Amniotic stem cell (primary cell): ENCODE results near the gene SORL1.

ENCODE experiments used
- DNase-seq: peaks from one replicate; lab custom pipeline; 2025; lab: John Stamatoyannopoulos, UW

The SORL1 gene

DNA sequence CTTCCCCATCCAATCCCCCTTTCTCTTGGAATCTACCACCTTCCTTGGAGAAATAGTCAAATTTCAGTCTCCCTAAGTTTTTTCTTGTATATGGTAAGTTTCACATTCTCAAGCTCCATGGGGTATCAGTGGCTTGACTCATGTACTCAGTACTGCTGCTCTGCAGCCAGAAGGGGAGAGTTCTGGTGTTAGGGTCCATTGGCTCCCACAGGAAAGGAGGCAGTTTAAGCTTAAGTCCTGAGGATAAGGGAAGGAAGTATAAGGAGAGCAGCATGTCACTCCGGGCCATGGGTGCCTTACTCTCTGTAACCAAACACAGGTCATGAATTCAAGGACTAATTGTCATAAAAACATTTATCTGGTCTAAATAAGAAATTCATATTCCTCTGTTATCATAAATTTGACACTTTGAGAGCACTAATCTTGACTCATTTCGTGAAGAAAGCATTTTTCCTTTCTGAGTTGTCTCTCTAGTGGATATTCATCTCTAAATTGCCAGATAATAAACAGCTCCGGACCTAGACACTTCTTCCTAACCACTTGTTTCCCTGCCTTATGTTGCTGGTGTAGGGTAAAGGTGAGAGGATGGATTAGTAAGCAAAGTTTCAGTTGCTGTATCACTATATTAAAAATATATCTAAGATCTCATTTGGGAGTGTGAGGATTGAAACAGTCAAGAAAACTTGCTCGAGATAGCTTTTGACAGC is 20.1 kb upstream of the SORL1 start:
- DNase-seq: no peak

DNA sequence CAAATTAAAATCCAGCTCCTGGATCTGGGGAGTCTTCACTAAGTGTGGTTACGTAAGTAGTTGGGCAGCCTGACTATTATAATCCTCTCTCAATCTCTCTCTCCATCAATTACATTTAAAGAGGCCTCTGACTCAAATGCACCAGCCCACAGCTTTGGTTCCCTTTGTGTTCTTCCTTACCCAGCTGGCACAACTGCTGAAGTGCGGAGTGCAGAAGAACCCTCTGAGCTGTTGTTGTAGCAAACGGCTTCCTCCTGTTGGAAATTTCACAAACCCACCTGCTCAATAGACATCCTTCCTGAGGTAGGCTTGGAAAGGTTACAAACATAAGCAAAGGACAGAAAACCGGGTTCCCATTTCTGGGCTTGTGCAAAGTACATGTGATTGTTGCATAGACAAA is 17.0 kb upstream of the SORL1 start:
- DNase-seq: no peak

DNA sequence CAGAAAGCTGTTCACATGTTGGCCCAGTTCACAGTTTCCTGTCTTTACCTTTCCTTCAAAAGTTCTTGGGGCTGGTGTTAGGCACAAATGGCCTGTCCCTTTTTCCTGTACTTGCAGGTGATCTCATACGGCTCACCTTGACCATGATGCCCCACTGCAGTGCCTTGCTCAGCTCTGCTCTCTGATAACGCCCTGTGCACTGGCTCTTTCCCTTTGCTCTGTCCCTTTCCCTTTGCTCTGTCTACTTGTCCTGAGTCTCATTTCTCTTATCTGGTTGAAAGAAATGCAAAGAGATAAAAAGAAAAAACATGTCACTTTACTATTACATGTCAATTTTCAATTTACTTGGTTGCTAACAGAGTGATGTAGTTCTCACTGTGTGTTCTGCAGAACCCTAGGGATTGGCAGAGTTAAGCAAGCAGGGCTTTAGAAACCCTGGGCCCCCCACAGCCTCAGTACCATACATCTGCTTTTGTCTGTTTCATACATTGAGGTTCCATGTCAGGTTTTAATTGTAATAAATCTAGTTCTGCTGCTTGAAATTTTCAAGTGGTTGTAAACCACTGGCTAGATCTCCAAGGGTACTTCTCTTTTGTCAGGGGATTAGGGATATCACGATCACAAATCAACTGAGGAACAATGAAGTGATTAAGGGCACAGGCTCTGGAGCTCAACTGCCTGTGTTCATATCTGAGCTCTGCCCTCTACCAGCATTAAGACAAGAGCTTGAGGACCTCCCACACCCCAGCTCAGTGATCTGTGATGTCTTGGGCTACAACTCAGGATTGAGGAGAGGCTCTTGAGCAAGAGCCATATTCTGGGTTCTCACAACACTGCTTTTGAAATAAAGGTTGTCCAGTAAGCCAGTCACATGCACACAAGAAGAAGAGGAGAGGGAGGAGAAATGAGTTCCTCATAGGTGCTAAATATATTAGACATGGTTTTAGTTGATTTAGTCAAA is 16.3 kb upstream of the SORL1 start:
- DNase-seq: no peak

DNA sequence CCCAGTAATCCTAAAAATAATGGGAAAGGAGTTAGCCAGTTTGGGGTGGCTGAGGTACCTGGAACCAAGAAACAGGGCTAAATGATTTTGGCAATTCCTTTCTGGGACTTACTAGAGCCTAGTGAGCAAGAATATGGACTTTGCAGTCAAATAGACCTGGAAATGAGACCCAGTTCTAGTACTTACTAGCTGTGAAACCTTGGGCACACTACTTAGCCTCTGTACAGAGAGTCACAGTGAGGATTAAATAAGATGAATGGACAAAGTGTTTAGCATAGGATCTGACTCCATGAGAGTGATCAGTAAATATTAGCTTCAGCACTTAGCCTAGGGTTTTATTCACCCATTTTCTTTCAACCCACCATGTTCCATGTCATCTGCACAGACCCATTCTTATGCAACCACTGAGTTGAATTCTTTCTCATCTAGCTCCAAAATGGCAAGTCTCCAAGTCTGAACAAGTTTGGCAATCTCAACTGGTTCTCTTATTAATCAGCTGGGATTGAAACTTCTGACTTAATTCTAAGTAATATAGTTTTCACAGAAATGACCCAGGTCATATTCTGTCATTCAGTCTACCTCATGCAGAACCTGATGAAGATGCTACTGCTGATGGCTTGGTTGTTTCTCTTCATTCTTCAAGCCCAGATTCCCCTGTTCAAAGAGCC is 15.0 kb upstream of the SORL1 start:
- no peak for DNase-seq

DNA sequence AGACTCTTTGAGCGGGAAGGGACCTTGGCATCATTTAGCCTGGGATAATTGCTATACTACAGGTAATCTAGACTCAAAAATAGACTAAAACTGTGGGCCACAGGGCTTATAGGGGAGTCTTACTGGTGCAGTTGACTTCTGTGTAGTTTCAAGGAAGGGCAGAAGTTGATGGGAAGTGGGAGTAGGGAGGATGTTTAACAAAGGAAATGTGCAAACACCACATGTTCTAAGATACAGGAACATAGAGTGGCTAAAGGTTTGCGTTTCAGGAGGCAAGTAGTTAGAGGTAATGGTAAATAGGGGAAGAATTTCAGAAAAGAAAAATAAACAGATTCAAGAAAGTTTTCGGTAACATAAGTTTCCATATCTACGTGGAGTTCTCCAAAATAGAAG is 14.4 kb upstream of the SORL1 start:
- no peak for DNase-seq

DNA sequence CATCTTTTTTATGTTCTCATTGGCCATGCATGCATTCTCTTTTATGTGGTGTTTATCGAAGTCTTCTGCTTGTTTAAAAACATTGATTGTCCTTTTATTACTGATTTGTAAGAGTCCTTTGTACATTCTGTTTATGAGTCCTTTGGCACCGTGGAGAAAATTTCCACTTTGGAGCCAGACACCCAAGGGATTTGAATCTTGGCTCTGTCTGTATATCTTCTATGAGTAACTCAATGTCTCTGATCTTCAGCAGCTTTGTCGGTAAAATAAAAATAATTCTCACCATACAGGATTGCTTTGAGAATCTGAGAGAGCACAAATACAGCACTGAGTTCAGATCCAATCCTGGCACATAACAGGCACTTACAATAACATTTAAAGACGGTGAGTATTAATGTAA is 12.8 kb upstream of the SORL1 start:
- DNase-seq: no peak

DNA sequence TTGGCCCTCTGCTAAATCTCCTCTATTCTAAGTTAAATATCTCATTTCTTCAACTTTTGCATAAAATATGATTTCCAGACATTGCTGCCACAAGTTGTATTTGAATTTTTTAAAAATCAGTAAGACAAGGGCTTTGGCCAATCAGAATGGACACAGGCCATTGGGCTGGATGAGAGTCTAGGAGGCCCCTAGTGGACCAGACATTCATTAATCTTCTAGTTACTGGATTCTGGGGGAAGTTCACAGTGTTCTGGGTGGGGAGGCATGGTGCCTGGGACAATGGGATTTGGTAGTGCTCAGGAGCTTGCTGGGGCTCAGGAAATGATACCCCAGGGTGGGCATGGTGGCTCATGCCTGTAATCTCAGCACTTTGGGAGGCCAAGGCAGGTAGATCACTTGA is 12.4 kb upstream of the SORL1 start:
- no peak for DNase-seq

DNA sequence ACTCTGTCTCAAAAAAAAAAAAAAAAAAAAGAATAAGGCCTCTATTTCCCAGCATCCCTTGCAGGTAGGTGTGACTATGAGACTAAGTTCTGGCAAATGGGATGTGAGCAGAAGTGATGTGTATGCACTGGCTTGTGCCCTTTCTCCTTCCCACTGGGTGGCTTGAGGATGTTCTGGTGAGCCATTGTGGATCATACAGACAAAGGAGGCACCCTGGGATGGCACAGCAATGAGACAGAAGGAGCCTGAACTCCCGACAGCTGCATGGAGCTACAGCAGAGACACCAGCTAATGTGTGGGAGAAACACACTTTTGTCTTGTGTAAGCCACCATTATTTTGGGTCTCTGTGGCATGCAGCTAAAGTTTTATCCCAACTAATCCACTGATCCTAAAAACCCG is 10.6 kb upstream of the SORL1 start:
- DNase-seq: no peak

DNA sequence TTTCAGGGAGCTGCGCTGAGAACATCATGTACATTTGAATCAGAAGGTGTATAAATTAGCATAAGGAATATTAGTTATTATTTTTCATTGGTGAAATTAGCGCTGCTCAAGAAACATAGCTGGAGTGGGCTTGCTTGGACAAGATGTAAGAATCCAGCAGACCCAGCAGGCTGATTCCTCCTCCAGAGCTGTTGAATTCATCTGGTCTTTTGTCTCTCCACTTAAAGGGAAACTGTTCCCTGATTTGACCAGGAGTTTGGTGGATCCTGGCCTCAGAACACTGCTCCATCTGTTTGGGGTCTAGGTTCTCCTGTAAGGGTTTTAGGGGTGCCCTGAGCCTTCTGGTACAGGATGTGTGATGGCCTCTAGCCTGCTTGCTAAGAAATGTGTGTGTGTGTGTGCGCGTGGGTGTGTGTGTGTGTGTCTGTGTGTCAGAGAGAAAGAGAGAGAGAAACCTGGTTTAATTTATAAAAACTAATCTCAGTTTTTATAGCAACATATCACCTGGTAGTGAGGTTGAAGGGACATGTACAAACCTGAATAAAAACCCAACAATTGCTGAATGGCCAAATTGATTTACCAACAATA is 8.3 kb upstream of the SORL1 start:
- no peak for DNase-seq

DNA sequence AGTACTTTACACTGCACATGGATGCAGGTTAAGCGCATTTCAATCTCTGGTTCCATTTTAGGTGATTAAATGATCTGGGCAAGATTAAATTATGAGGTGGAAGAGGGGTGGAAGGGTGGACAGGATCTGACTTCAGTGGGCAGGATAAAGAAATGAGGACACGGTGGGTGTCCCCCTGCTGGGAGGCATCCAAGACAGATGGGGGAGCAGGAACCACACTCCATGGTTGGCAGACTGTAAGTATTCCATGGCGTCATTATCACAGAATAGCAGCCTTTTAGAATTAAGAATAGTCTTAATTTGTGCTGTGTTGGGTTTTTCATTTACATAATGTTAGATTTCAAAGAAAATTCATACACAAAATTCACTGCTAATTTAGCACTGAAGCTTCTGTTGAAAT is 7.6 kb upstream of the SORL1 start:
- no peak for DNase-seq

DNA sequence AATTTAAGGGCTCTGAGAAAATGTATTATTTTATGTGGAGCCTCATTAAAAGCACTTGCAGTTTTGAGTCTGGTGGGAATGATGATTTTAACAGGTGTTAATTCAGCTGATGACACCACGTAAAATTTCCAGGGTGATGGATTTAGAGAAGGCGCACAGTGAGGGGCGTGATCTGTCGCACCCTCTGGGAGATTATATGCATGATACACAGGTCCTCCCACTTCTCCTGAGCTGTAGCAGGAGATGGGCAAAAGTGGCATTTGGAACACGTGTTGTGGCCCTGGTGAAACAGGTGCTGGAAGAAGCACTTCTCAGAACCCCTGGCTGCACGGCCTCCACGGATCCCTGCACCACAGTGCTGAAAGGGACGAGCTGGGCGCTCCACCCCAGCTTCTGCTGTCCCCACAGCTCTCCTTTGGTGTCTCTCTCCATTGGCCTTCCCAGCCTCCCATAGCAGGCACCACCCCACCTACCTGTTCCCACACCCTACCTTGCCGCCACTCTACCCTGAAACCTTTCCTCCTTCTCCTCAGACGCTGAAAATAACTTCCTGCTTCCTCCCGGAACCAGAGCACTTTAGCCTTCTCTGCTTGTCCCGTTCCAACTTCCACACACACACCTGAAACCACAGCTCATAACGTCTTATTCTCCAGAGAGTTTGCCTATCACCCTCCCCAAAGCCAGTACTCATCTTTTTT is 6.9 kb upstream of the SORL1 start:
- DNase-seq: no peak

DNA sequence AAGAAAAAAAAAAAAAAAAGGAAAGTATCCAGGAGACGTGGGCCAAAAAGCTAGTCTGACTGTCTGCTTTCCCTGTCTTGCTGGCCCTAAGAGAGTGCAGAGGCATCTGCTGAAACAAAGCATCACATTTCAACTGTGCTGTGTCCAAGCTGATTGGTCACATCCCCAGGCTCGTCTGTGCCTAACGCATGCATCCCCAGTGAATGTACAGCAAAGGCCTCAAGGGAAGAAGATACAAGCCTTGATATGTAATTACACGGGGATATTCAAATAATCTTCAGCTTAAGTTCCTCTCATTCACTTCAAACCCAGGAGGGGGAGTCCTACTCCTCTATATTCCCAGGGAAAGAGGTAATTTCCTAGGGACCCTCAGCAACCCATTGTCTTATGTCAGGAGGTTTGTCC is 5.4 kb upstream of the SORL1 start:
- no peak for DNase-seq

DNA sequence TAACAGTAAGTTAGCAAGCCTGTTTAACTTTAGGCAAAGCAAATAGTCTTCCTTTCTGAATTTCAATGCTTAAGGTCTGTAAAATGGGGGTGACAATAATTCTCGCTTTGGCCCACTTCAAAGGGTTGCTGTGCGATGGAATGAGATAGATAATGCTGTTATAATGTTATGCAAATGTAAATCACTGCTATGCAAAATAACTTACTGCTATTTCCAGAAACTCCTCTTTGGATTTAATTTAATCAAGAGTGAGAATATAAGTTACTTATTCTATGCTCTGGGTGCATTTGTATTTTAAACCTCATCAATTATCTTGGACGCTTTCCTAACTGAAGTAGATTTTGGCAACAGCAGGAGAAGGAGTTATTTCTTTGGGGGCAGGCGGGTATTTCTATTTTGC is 4.1 kb upstream of the SORL1 start:
- DNase-seq: no peak

DNA sequence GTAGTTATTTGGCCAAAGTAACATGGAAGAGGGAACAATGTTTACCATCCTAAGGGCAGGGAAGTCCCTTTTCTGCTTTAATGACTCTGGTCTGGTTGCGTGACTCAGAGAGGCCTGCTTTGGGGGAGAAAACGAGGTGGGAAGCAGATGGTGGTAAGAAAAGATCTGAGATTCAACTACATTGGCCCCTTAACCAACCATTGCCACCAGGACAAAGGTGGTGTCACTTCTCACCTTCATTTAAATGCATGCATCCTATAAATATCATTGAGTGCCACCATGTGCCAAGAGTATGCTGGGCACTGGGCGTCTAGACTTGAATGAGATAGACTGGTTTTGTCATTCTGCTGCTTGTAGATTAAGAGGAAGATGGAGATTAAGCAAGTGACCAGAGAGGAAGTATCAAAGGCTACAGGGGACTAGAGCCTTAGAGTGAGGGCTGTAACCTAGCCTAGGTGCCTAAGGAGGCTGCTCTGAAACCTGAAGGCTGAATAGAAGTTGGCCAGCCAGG is 3.6 kb upstream of the SORL1 start:
- no peak for DNase-seq

DNA sequence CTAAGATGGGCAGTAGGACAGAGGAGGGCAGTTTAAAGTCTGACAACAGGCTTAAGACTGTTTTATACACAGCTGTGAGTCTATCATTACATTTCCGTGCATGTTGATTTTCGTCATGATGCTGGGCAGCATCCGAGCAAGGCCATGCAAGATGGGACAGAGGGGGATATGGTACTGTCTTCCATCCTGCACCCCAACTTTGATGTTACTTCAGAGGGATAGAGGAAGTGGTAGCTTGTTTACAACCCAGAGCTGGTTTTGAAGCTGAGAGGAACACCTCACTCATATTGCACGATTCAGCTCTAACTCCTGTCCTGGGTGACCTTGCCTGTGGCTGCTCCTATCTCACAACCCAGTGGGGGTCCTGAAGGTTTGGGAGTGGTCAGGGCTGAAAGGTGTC is 3.0 kb upstream of the SORL1 start:
- no peak for DNase-seq

DNA sequence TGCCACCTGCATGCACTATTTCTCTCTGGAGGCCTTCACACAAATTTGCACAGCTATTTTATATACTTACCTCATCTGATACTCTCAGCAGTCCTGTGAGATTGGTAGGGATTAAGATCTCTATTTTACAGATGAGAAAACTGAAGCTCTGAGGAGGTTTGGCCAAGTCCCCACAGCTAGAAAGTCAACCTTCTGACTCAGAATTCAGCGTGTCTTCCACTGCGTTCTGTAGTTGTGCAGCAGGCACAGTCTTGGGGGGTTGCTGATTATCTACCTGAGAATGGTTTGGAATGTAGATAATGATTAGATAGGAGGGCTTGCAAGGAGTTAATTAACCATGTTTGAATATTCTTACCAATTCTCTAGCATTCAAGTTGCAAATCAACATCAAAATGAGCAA is 2.5 kb upstream of the SORL1 start:
- no peak for DNase-seq

DNA sequence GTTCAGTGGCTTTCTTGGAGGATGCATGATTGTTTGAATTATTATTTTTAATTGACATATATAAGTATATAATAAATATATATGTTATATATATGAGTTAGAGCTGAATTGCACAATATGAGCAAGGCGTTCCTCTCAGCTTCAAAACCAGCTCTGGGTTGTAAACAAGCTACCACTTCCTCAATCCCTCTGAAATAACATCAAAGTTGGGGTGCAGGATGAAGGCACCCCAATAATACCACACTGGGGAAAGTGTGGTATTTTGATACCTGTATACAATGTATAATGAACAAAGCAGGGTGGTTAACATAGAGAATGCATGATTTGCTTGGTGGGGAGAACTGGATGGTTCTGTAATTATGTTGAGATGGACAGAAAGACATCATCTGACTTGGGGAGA is 1.7 kb upstream of the SORL1 start:
- DNase-seq: no peak

DNA sequence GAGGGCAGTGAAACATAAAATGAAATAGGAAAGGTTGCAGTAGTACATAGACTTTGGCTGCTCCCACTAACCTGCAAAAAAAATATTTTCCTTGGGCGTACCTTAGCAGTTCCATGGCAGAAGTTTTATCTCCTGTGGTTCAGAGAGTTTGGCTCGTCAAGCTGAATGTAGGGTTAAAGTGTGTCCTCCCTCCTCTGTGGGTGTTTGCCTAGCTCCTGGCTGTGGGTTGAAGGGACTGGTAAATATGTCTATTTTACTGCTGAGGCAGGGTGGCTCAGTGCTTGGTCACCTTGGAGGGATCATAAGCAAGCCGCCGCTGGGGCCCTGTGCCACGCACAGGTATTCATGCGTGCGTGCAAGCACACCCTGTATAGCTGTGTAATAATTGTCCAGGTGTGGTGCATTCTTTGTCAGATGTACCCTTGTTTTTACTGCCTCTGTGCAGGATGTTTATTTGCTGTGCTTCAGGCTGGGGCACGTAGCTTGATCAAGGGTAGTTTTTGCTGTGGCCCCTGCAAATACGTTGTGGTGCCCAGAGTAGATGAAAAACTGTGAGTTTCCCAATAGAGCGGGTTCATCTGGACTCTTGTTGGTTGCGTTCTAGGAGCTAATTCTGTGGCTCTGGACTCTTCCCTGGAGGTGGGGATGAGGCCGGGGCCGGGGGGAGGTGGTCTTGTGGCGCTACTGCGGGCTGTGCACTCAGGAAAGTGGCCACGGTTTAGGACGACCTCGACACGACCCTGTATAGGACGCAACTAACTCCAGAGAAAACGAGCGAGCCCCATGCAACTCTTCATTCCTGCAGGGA is 732 bp upstream of the SORL1 start:
- DNase-seq: no peak

DNA sequence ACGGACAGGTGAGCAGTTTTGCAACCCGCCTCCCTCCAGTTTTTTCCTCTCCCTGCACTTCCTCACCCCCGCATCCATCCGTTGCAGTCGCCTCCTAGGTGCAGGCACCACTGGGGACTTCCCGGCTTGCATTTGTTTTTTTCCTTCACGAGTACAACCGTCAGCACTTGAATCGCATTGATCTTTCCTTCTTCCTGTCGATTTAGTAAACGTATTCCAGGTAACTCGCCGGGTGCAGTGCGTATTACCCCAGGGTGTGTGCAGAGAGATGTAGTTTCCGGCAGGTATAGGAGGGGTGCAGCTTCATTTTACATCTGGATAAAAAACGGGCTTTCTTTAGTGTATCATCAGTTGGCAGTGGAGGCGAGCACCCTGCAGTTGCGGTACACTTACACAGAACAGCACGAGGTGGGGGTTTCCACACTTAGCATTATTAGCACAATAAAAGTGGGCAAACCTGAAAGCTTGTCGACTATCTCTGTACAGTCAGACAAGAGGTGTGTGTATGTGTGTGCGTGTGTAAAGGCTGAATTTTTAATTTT is 566 bp downstream of the SORL1 start, which contains the start of gene SORL1-AS1:
Gene SORL1-AS1, minus strand, starts transcription at position 359 of the 542 bp plus-strand sequence.
- DNase-seq: no peak

DNA sequence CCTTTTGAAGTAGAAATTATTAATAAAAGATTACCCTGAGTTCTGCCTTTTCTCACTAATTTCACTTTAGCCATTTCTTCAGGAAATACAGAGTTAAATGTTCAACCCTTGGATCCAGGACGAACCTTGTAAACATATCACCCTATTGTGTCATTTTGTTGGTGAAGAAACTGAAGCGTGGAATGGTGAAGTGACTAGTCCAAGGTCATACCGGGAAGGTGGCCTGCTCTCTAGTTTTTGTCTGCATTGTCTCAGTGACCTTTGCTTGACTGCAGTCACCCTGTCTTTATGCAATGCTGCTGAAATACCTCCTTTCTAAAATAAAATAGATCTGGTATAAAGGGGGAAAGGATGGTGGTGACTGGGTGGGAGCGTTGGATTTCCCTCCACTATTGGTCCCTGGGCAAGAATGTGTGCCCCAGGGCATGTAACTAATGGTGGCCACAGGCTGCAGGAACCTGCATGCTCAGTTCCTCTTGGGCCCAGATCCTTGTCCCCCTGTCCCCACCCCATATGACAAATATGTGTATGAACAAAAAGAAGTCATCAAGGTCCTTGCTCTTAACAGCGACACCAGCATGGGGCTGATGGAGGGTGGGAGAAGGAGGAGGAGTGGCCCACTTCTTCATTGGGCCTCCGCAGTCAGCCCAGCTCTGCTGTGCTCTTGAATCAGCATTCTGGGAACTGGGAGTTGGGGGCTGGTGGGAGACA is 1.6 kb downstream of the SORL1 start:
- DNase-seq: no peak
